Sigmoid colon (tissue), 4 donors: ENCODE data around the gene LMOD2.

ENCODE experiments used
- POLR2A ChIP-seq, 2 donors: fragments of 450-650 bp; IDR thresholded peaks; one replicate each; pipeline ENCODE4 v1.6.1; 2016; ENCODE audit warnings: antibody characterized with exemption in 2 of 2, mild to moderate bottlenecking in 2 of 2, moderate library complexity in 2 of 2
- POLR2AphosphoS5 ChIP-seq, 4 donors: sonication (generic); formaldehyde crosslinking; IDR thresholded peaks; one replicate each; pipeline ENCODE4 v1.6.1; 2017; ENCODE audit warnings: antibody characterized with exemption in 4 of 4
- TF ChIP-seq, protein P1 (sequence below), 4 experiments: fragments of 450-650 bp in 3 of 4; fragments of 200-600 bp in 1 of 4; IDR thresholded peaks; one replicate each; pipeline ENCODE4 v1.5.1; 2016 to 2019; ENCODE audit warnings: antibody characterized with exemption in 4 of 4, mild to moderate bottlenecking in 3 of 4, moderate library complexity in 2 of 4

DNA sequence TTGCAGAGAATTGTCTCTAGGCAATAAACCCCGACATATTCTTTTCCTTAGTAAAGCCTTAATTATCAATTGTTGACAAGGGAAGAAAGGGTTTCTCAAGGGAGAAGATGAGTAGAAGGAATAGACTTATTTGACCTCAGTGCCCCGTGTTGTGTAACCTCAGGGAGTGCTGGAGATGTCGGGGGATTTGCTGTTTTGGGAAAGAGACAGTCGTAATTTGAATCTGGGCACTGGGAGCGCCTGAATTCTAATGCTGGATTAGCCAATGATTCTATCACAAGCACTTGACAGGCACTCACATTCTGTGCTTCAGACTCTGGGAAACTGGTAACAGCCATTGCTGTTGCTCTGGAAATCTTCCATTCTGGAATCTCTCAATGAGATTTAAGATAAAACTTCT is 13.8 kb upstream of the LMOD2 start:
- TF ChIP-seq, protein P1, sequence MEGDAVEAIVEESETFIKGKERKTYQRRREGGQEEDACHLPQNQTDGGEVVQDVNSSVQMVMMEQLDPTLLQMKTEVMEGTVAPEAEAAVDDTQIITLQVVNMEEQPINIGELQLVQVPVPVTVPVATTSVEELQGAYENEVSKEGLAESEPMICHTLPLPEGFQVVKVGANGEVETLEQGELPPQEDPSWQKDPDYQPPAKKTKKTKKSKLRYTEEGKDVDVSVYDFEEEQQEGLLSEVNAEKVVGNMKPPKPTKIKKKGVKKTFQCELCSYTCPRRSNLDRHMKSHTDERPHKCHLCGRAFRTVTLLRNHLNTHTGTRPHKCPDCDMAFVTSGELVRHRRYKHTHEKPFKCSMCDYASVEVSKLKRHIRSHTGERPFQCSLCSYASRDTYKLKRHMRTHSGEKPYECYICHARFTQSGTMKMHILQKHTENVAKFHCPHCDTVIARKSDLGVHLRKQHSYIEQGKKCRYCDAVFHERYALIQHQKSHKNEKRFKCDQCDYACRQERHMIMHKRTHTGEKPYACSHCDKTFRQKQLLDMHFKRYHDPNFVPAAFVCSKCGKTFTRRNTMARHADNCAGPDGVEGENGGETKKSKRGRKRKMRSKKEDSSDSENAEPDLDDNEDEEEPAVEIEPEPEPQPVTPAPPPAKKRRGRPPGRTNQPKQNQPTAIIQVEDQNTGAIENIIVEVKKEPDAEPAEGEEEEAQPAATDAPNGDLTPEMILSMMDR (IDR thresholded peaks at IDR 0.05): no peak
- TF ChIP-seq POLR2A (IDR thresholded peaks at IDR 0.05) (no peak), POLR2AphosphoS5 (IDR thresholded peaks at IDR 0.05) (no peak)
